GM21526 (cell line): Measurements from ENCODE around the gene DNAJC11.
"Not testable (repeated sequence)": the region's sequence is repeated elsewhere in the genome, so short reads cannot be mapped to it uniquely, and the experiment has no call there.

ENCODE experiments used
- ATAC-seq: cut with Tn5 transposase; IDR thresholded peaks from one replicate; pipeline ENCODE4 v1.9.1; 2021; ENCODE audit warnings: moderate library complexity; ENCODE audit not compliant: unreplicated experiment, low FRiP score

The DNAJC11 gene

DNA sequence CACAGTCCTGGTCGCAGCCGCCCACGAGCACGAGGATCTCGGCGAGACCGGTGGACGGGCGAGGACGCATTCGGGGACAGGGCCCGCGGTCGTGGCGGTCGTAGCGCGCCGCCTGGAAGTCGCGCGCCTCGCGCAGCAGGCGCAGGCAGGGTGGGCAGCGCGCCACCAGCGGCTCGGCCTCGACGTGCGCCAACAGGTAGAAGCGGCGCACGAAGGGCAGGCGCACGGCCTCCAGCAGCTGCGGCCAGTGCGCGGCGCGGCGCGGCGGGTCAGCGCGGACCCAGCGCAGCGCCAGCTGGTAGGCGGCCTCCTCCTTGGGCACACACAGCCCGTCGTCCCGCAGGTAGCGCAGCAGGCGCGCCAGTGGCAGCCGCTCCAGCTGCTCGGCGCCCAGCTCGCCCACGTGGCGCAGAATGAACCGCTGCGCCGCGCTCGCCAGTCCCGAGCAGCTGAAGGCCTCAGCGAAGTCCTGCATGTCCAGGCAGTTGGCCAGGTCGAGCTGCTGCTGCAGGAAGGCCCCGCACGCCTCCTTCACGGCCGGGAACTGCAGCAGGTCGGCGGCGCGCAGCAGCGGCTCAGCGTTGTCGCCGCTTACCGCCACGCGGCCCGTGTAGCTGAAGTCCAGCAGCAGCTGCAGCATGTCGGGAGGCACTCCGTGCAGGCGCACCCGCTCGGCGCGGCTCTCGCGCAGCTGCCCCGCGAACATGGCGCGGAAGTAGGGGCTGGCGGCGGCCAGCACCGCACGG, 99.5 kb downstream of the DNAJC11 start:
- no peak for ATAC-seq

DNA sequence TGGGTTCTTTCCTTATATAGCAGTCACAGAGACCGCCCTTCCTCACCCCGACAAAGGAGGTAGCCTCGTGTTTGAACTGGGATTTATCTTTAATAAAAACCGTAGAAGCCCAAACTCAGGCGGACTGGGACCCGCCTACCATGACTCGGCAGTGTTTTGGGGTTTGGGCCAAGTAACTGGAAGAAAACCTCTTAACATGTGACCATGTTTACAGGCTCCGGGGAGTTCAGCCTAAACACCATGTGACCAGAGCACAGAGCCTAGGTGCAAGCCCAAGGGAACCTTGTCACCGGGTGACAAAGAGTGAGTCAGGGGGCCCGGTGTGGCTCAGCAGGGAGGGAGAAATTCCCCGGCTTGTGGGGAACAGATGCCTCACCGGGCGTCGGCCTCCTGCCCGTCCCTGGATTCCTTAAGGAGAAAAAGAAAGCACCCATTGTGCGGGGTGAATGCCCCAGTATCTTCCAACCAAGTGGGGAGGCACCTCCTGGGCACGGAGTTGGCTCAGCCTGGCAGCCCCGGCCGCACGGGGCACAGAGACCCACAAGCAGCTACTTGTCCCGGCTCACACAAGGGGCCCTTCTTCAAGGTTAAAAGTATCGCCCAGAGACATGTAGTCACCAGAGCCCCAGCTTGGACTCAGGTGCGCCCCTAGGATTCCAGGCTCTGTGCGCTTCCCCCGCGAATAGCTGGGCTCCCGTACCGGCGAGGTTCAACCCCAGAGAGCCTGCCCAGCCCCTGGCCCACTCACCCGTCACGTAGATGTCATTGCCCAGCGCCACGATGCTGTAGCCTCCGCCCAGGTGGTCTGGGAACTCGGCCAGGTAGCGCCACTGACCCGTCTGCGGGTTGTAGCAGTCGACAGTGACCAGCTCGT, 100.3 kb downstream of the DNAJC11 start:
- no peak for ATAC-seq

DNA sequence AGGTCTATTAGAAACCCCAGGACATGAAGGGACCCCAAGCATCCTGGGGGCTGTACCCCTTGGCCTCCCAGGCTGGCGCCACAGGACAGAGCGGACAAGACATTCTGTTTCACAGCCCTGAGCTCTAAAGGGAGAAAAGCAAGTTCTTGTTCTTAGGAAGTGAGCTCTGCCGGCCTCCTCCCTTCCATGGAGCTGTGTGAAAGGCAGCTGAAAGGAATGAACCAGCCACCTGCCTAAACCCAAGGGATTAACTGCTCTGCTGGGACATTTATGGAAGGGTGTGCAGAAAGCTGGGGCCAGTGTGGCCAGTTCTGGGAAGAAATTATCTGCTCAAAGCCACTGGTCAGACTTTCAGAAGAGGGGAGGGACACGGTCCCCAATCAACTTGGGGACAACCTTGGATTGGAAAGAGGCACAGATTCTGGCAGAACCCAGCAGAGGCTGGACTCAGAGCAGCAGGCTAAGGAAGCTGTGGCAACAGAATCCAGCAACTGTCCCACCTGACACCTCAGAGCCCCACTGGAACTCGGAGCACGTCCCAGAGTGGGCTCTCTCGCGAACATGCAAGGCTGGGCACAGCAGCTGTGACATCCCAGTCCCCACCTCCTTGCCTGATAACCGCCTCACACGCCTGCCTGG, 101.1 kb downstream of the DNAJC11 start:
- no peak for ATAC-seq

DNA sequence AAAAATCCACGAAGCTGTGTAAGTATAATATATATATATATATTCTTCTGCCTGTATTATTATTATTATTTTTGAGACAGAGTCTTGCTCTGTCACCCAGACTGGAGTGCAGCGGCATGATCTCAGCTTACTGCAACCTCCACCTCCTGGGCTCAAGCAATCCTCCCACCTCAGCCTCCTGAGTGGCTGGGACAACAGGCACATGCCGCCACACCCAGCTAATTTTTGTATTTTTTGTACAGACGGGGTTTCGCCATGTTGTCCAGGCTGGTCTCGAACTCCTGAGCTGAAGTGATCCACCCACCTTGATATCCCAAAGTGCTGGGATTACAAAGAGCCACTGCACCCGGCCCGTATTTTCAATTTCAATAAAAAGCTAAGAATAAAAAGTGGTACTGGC, 101.6 kb downstream of the DNAJC11 start:
- ATAC-seq = not testable (repeated sequence)

DNA sequence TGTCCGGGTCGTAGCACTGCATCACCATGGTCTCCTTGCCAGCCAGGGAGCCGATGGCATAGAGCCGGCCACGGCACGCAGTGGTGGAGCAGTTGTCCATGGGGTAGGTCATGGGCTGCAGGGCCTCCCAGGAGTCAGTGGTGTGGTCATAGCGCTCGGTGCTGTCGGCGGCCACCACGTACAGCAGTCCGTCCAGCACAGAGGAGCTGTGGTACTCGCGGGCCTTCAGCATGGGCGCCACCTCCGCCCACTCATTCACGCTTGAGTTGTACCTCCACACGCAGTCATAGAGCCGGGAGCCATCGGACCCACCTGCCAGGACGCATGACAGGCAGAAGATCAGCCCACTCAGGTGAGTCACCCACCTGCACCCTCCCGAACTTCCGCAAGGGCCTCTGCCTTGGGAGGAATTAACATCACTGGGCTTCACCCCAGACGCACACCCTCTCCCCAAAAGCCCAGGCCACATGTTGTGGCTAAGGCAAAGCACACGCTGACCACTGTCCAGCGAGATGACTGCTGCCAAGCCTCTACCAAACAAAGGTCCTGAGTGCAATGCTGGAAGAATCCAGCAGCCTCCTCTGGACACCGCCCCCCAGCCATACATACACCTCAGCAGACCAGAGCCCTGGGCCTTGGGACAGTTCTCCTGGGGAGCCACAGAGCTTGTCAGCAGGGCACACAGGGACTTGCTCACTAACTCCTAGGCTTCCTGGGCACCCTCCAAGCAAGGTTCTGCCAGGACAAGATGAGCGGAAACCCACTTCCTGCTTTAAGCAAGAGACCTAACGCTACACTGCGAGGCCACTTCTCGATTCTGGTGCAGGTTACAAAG, 102.3 kb downstream of the DNAJC11 start:
- ATAC-seq = no peak

DNA sequence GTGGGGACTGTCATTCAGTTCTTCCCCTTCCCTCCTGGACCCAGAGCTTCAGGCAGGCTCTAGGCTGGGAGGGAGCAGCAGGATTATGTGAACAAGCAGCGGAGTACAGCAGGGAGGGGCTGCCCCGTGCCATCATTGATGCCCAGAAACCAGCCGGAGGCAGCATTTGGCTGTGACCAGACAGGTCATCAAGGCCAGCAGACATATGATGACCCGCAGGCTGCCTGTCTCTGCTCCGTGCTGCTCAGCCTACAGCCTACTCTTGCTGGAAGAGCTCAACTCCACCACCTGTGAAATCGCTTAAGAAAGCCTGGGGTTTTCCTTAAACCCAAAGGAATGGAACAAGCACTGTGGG, 103.9 kb downstream of the DNAJC11 start:
- ATAC-seq = no peak

DNA sequence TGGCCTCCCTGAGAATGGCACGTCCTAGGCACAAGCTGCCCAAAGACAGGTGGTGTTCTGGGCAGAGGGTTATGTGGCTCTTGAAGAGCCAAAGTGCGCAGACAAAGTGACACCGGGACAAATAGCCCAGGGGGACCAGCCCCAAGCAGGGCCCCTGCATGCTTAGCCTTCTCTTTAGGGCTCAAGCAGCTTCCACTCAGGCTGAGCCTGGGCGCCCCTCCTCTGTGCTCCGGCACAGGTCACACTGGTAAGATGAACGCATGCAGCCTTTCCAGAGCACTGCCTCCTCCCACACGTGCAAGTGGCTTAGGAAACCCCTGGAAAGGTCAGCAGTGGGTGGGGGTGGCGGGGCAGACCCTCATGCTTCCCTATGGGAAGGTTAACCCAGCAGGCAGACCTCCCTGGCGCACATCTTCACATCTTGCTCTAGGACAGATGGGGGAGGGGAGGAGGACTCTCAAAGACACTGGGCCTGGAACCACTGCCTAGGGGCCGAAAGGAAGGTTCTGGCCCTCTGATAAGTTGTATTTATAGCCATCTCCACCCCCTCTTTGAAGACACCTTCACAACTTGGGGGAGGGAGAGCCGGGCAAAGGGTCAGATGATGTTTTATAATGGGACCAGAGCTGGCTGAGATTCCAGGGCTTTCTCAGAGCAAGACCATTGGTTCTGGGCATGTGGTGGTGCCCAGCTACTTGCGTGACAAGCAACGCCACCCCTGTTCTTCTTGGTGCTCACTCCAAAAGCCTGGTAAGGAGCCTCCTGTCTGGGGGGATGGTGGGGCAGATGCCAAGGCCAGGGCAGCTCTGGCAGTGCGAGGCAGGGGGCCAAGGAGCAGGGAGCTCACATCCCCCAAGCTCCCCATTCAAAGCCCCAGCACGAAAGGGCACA, 104.5 kb downstream of the DNAJC11 start:
- no peak for ATAC-seq

DNA sequence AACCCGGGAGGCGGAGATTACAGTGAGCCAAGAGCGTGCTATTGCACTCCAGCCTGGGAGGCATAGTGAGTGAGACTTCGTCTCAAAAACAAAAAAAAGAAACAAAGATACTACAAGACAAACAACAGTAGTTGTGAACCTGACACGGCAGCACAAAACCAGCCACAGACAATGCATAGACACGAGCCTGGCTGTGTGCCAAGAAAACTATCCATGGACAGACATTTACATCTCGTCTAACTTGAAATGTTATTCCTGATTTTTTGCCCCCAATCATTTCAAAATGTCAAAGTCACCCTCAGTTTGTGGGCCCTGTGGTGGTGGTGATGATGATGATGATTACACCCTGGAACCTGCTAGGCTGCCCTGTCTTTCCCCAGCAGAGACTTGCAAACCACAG, 105.3 kb downstream of the DNAJC11 start:
- ATAC-seq = no peak

DNA sequence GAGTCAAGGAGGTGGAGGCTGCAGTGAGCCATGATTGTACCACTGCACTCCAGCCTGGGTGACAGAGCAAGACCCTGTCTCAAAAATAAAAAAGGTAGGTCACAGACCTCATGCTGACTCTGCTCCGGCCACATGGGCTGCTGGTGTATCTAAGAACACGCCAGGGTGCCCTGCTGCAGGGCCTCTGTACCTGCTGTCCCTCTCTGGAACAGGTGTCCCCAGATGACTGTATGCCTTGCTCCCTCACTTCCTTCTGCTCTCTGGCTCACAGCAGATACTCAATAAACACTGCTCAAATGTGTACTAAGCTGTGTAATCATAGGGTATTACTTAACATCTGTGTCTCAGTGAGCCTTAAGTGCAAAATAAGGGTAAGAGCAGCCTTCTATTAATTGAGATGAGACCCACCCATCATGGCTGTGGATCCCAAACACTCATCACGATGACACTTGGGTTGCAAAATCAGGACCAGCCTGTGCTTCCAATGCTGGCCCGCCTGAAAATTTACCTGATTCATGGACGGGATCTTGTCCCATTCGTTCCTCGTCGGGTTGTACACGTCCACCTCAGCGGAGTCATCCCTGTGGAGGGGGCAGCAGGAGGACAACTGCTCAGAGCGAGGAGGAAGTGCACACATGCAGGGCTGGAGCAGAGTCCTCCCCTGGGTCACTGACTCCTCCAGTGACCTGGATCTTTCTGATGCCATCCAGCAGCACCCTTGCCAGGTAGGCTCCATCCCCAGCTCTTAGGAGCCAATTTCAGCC, 106.5 kb downstream of the DNAJC11 start:
- no peak for ATAC-seq

DNA sequence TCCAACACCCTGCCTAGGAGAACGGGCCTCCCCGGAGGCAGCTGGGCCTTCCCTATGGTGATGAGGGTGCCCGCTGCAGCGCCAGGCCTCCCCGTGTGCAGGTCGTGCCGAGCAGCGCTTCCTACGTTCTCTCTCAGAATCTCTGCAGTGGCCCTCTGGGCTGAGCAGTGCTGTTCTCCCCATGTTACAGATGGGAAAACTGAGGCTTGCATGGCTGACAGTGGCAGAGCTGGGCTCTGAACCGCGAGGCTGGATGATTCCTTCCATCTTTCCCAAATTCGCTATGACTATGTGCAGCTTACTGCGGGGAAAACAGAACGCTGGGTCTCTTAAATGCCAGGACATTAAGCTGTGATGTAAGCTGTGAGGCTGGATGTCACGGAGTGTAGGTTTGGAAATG, 107.8 kb downstream of the DNAJC11 start:
- no peak for ATAC-seq

DNA sequence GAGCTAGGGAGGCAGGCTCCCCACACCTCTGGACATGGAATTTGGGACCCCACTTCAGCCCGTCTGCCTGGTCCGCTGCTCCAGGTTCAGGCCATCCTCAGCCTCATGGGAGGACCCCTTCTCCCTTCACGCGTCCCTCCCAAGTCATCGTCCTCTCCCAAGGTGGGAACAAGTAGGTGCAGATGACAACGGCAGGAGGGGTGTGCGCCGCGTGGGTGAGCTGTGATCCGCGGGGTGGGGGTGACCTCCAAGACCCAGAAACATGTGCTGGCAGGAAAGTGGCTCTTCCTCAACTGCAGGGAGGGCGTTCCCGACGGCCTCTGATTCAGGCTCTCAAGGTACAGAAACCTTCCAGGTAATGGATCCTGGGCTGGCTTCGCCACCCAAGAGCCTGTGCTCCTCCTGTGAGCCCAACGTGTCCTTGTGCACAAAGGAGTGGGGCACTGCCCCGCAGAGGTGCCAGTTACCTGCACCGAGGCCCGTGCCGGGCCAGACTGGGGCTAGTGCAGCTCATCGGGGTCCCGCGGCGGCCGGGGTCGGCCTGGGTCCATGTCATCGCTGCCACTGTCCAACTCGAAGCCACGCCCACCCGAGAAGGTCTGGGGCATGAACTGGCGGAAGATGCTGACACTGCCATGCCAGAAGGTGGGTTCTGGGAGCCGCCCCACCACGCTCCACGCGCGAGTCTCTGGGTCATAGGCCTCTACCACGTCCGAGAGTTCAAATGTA, 108.6 kb downstream of the DNAJC11 start:
- no peak for ATAC-seq

DNA sequence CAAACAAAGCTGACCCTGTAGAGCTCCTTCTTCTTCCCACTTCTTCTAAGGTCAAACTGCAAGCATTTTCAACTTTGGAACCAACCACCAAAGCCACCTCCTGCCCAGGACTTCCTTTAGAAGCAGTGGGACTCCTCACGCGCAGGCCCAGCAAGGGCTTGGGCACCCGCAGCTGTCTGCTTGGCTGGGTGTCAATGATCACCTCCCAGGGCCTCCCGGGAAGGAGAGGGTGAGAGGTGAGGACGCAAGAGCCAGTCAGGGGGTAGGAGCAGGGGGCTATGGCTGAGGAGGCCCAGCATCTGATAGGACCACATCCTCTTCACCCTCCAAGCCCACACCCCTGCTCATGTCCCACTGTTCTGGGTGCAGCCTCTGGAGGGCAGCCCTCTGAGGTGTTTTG, 109.2 kb downstream of the DNAJC11 start:
- ATAC-seq = no peak

DNA sequence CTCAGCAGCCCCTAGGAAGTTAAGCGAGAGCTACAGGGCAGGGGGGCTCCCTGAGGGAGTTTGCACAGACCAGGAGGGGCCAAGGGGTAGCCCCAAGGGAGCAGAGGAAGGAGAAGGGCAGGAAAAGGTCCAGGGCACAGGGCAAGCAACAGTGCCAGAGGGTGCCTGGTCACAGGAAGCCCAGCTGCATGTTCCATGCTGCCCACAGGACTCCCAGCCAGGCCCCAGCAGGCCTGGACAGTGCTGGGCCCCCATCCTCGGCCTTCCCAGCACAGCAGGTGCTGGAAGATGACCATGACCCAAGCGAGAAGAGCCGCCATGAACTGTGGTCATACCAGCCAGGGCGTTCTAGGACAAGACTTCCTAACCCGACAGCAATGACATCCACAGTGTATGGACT, 110.0 kb downstream of the DNAJC11 start:
- ATAC-seq = no peak

DNA sequence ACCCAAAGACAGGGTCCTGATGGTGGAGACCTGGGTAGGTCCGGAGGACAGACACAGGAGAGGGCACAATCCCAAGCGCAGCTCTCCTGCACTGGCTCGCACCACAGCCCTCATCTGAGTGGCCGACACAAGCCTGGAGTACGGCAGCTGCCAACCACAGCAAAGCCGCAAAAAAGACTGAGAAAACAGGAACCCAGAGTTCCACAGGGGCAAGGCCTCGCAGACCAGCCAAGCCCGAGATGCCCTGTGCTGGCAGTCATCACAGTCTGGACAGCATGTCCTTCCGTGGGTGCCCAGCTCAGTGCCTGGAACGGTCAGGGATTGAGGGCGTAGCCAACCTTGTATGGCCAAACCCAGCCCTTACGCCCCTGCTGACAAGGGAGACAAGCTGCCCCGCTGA, 110.4 kb downstream of the DNAJC11 start:
- ATAC-seq = no peak

DNA sequence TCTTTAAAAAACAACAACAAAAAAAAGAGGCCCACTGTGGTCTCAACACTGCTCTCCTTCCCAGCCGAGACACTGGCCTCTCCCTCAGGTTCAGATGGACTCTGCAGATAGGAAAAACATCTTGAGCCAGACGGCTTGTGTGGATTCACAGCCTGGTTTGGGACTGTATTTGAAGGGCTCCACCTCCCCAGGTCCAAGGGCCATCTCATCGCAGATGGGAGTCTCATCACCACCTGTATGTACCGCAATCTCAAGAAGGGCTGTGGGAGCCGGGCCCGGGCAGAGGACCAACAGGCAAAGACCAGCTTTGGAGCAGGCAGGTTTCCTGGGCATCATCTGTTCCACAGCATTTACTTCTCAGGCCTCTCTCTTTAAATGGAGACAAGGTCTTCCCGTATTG, 111.6 kb downstream of the DNAJC11 start:
- no peak for ATAC-seq

DNA sequence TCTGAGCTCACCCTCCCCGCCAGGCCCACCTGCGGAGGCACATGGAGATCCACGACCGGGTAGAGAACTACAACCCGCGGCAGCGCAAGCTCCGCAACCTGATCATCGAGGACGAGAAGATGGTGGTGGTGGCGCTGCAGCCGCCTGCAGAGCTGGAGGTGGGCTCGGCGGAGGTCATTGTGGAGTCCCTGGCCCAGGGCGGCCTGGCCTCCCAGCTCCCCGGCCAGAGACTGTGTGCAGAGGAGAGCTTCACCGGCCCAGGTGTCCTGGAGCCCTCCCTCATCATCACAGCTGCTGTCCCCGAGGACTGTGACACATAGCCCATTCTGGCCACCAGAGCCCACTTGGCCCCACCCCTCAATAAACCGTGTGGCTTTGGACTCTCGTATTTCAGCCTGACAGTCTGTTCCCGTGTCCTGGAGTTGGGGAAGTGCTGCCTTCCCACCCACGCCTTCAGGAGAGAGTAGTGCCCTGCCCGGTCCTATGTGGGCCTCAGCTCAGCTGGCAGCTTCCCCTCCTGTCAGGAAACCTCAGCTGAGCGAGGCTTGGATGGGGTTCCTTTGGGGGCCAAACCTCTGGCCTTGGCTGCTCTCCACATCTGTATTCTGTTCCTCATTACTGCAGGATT, 112.6 kb downstream of the DNAJC11 start:
- ATAC-seq = no peak

DNA sequence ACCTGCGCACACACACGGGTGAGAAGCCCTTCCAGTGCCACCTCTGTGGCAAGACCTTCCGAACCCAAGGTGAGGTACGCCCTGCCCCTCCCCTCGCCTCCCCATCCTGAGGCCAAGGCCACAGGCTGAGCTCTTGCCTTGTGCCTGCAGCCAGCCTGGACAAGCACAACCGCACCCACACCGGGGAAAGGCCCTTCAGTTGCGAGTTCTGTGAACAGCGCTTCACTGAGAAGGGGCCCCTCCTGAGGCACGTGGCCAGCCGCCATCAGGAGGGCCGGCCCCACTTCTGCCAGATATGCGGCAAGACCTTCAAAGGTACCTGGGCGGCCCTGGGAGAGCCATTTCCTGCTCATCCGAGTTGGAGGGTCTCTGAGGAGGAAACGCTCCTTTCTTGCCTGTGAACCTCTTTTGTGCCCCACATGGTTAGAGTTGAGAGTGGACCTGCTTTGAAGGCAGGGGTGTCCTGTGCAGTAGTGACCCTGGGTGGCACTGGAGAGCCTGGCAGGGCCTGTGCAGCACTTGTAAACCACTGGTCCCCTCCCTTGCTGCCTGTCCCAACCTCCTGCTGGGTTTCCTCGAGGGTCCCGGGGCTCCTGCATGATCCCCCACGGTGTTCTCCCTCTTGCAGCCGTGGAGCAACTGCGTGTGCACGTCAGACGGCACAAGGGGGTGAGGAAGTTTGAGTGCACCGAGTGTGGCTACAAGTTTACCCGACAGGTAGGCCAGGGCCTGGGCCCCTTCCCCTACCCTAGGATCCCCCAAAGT, 113.3 kb downstream of the DNAJC11 start:
- no peak for ATAC-seq
